GM18873 (cell line): ENCODE data around the gene GRPEL1.

Experiments used
- ATAC-seq: cut with Tn5 transposase; IDR thresholded peaks from one replicate; pipeline ENCODE4 v1.9.1; 2021; ENCODE audit warnings: mild to moderate bottlenecking, moderate library complexity, moderate number of reproducible peaks; ENCODE audit not compliant: unreplicated experiment, low FRiP score

The GRPEL1 gene

DNA sequence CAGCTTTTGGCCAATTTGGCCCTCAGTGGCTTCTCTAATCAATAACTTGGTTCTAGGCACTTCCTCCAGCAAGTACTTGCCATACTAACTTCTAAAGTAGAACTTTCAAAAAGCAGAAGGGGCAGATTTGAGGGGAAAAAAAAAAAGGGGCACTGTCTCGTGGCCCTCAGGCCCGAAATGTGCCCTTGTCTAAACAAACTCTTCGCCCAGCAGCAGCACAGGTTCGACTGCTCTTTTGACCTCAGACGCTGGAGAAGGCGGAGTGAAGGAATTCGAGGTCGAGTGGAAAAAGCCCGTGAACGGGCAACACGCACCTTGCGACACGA lies 775 bp downstream of the GRPEL1 start:
- no peak for ATAC-seq

- no peak for ATAC-seq
These were observed 1.4 kb downstream of the GRPEL1 start for GRCh38 chr4:7066493-7066892.

GRCh38 chr4:7066006-7066405 lies 1.9 kb downstream of the GRPEL1 start:
- ATAC-seq, result no peak

DNA sequence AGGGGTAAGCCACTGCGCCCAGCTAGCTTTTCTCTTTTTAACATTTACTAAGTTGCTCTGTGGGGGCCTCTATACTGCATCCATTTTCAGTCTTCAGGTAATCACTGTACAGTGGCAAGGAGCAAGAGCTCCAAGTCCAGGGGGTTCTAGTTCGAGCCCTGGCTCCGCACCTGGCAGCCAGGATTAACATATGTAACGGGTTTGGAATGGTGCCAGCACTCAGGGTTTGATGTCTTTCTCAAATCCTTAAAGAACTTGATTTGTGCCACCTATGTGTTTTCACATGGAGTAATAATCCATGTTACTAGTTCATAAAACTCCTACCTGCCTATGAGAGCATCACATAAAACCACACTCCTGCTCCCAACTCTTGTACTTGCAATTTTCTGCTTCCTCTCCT lies 4.5 kb downstream of the GRPEL1 start:
- no peak for ATAC-seq

DNA sequence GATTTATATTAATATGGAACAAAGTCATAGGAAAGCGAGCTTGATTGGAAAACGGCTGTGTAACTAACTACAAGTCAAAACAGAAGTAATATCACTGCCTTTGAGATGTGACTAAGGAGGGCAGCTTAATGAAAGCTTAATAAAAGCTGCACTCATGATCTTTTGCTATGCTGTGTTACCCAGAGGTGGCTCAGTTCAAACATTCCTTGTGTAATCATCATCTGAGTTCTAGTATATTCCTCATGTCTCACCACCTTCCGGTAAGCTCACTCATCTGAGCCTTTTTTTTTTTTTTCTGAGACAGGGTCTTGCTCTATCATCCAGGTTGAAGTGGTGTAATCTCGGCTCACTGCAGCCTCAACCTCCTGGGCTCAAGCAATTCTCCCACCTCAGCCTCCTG lies 5.0 kb downstream of the GRPEL1 start:
- ATAC-seq, result no peak

GRCh38 chr4:7061815-7062214 lies 6.0 kb downstream of the GRPEL1 start:
- ATAC-seq, result no peak

DNA sequence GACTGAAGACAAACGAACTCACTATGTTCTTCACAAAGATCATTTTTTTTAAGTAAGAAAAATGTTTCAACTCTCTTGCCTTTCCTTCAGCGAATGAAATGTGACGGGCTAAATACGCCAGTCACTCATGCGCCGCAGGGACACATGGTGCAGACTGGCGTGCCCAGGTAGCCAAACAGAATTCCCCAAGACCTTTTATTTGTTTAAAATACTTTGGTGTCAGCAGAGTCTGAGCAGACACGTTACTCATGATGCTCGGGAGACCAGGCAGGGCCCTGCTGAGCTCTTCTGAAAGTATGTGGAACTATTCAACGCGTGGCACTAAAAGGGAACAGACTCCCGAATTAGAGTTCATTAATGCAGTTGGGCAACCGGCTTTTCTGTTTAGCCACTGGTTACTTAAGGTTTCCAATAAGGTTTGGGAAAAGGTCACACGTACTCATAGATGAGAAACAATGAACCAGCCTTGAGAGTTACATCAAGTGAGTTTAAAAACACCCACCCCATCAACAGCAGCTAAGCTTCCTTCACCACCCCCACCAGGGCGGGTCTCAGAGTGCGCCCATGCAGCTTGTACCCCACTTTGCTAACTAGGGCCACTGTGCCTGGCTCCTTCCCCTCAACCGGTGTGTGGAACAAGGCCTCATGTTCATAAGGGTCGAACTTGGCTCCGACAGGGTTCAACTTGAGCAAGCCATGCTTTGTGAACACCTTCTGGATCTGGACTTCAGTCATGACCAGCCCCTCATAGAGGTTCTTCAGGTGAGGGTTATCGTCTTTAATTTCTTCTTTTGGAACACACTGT lies 7.3 kb downstream of the GRPEL1 start:
- no peak for ATAC-seq

- no peak for ATAC-seq
These were observed 8.2 kb downstream of the GRPEL1 start for GRCh38 chr4:7059662-7060061.

- no peak for ATAC-seq
These were observed 9.1 kb downstream of the GRPEL1 start for GRCh38 chr4:7058792-7059191.

DNA sequence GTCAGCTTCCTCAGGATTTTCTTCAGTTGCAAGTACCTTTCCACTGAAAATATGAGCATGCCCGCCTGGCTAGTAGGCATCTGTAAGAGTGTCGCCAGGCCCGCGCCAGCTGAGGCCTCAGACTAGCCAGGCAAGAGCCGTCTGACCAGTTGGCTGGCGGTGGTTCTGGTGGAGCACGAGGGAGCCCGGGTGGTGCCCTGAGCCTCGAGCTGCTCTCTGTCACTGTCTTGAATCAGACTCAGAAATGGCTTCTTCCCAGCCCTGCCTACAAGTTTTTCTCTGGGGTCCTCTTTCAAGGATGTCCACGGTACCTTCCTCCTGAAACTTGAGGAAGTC lies 11.9 kb downstream of the GRPEL1 start:
- ATAC-seq, result no peak

GRCh38 chr4:7055111-7055989 lies 12.5 kb downstream of the GRPEL1 start:
- no peak for ATAC-seq

DNA sequence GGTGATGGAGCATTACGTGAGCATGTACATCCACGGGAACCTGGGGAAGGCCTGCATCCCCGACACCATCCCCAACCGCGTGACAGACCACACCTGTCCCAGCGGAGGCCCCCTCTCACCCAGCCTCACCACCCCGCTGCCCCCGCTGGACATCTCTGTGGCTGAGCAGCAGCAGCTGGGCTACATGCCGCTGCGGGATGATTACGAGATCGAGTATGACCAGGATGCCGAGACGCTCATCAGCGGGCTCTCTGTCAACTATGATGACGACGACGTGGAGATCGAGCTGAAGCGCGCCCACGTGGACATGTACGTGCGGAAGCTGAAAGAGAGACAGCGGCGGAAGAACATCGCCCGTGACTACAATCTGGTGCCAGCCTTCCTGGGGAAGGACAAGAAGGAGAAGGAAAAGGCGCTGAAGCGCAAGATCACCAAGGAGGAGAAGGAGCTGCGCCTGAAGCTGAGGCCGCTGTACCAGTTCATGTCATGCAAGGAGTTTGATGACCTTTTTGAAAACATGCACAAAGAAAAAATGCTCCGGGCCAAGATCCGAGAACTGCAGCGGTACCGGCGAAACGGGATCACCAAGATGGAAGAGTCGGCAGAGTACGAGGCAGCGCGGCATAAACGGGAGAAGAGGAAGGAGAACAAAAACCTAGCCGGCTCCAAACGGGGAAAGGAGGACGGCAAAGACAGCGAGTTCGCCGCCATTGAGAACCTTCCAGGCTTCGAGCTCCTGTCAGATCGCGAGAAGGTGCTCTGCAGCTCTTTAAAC lies 13.6 kb downstream of the GRPEL1 start:
- ATAC-seq, result no peak

- no peak for ATAC-seq
These were observed 14.7 kb downstream of the GRPEL1 start for GRCh38 chr4:7052923-7053715.

GRCh38 chr4:7052313-7052712 lies 15.6 kb downstream of the GRPEL1 start:
- ATAC-seq, result no peak

GRCh38 chr4:7051905-7052304 lies 16.0 kb downstream of the GRPEL1 start:
- ATAC-seq, result no peak

- ATAC-seq, result no peak
These were observed 16.7 kb downstream of the GRPEL1 start for GRCh38 chr4:7051144-7051495.

GRCh38 chr4:7050481-7051143 lies 17.3 kb downstream of the GRPEL1 start:
- ATAC-seq, result no peak

- ATAC-seq, result no peak
These were observed 18.1 kb downstream of the GRPEL1 start for GRCh38 chr4:7049739-7050138.

DNA sequence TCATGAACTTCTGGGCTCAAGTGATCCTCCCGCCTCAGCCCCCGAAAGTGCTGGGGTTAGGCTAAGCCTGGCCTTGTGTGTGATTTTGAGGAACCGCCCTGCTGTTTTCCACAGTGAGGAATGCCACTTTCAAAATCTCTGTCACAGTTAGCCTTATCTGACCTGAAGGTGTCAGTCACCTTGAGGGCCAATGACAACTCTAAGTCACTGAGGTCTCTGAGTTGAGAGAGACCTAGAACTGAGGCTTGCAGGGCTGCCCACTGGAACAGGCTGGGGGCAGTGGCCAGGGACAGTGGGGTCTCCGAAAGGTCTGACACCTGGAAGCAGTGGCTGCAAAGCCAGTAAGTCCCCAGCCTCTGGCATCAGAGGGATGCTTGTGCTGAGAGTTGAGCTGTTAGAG lies 18.6 kb downstream of the GRPEL1 start:
- no peak for ATAC-seq

GRCh38 chr4:7048642-7049041 lies 19.2 kb downstream of the GRPEL1 start:
- no peak for ATAC-seq
